GM18868 (cell line): ENCODE measurements around the gene PLA2G2D.

Experiments used
- ATAC-seq: cut with Tn5 transposase; IDR thresholded peaks from one replicate; pipeline ENCODE4 v1.9.1; 2021; ENCODE audit warnings: mild to moderate bottlenecking, moderate library complexity; ENCODE audit not compliant: unreplicated experiment

The PLA2G2D gene

GRCh38 chr1:20089328-20090077 is 29.8 kb downstream of the PLA2G2D start:
- no peak for ATAC-seq

- ATAC-seq, result no peak
Observed at GRCh38 chr1:20087668-20088067, 31.7 kb downstream of the PLA2G2D start.

DNA sequence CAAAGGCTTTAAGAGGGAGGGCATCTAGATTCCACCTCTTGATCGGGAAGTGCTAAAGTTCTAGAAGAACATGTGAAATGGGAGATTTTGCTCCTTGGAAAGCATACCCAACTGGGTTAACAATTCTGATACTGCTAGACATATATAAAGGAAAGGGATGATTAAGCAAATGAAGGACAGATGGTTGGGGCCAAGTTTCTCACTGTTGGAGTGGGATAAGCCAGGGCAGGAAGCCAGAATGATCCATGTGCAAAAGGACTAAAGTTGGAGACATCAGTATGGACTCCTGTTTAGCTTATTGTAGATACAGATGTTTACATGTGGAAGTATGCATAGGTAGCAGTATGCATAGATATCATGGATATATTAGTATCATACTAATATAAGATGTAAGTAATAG is 32.5 kb downstream of the PLA2G2D start:
- no peak for ATAC-seq

DNA sequence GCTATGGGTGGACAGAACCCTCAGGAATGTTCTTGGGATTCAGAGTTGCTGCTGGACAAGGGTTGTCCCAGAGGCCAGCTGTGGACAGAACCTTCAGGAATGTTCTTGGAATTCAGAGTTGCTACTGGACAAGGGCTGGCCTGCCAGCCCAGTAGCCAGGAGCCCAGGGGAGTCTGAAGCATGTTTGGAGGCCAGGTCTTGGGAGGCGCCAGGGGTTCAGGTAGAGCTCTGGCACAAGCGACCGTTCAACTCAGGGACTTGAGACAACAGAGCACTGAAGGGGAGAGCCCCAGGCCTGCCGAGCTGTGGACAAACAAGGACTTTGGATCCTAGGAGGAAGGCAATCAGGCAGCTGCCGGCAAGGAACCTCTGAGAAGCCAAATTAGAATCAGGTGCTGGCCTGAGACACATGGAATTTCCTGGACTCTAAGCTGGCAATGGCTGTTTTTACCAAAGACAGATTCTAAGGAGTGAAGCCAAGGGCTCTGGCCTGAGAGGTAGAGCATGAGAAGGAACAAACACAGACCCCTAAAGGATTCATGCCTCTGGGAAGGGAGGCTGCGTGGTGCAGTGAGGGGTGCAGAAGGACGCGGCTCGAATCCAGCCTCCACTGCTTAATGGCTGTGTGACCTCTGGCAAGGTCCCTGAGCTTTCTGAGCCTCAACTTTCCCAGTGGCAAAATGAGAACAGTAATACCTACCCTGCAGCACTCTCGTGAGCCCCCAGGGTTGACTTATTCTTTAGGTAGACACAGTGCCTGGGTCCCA is 36.0 kb downstream of the PLA2G2D start:
- no peak for ATAC-seq

GRCh38 chr1:20082772-20083171 is 36.6 kb downstream of the PLA2G2D start:
- no peak for ATAC-seq

- ATAC-seq, result no peak
Observed at GRCh38 chr1:20081353-20081810, 38.0 kb downstream of the PLA2G2D start.

DNA sequence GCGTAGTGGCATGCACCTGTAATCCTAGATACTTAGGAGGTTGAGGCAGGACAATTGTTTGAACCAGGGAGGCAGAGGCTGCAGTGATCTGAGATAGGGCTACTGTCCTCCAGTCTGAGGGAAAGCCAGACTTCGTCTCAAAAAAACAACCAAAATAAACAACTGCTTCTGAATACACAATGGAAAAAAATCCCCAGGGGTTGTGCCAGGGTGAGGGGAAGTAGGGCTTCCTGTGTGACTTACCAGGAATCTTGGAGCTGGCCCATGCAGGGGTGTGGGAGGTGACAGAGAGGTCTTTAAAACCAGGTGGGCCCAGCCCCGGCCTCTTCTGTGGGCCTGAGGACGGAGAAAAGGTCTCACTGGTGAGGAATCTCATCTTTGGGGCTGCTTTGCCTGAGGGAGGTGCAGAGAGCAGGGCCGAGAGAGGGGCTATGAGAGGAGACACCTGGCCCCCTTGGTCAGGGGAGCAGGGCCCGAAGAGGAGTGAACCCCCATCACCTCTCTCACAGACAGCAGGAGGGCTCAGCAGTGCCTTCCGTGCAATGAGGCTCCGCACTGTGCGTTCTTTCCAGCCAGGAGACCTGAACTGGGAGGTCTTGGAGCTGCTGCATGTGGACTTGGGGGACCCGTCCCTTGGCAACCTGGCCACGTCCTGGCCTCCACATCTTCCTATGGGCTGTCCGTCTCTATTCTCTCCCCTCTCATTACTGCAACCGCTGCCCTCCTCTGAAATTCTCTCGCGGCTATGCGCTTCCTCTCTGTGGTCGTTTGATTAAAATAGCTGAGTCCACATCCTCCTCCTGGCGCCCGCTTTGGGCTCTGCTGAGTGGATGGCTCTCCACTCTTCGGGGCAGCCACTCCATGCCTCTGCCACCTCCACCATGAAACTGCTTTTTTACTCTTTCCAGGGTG is 38.6 kb downstream of the PLA2G2D start:
- ATAC-seq, result peak; percentile 49

DNA sequence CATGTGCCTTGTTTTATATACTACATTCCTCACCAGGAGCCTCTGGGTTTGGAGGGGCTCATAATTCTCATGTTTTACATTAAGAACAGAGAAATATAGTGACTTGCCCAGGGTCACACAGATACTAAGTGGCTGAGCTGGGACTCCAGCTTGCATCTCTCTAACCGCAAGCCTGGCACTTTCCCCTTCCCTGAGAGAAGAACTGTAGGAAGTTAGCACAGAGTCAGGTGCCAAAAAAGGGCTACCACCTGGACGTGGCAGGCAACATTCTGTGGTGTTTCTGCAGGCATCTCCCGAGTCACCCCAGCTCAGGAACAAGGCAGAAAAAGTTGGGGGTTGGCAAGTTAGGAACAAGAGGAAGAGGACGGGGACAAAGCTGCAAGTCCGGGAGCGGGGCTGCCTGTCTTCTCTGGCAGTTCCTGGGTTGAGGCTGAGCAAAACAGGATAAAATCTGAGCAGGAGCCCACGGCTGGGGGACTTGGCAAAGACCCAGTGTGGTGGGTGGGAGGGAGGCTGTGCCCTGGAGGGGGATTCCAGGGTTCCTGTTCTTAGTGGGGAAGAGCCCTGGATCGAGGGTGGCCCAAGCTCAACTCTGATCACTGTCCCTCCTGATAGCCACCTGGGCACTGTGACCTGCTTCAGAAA is 39.6 kb downstream of the PLA2G2D start:
- ATAC-seq, result no peak

- no peak for ATAC-seq
Observed at GRCh38 chr1:20078711-20079110, 40.6 kb downstream of the PLA2G2D start.

GRCh38 chr1:20078171-20078651 is 41.1 kb downstream of the PLA2G2D start:
- ATAC-seq, result peak; percentile 48

GRCh38 chr1:20076710-20077461 is 42.5 kb downstream of the PLA2G2D start:
- no peak for ATAC-seq

DNA sequence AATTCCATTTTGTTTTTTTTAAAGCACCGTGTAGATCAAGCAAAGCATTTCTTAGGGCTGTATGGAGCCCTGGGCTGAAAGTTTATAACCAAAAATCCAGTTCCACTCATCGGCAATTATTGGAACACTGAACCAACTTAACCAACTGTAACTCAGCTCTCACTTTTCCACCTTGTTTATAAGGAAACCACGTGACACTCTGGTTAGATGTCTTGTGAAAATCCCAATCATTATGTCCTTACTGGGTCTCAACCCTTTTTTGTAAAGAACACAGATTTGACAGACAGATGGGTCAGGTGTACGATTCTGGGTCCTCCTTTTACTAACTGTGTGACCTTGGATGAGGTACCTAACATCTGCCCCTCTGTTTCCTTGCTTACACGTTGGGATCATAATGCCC is 43.1 kb downstream of the PLA2G2D start:
- no peak for ATAC-seq

DNA sequence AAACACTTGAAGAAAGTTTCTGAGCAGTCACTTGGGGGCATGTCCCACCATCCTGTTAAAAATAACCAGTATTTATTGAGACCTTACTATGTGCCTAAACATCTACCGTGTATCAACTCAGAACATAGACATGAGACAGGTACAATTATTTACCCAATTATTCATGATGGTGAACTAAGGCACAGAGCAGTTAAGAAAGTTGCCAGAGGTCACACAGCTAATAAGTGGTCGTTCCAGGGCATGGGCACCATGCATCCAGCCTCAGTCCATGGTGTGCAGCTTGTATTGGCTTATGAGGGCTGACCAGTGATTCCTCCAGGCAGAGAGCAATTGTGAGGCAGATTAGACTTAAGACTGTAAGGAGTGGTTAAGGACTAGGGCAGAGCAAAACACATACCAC is 44.0 kb downstream of the PLA2G2D start:
- ATAC-seq, result no peak

- no peak for ATAC-seq
Observed at GRCh38 chr1:20074725-20075171, 44.6 kb downstream of the PLA2G2D start.

GRCh38 chr1:20074055-20074724 is 45.1 kb downstream of the PLA2G2D start:
- ATAC-seq, result no peak

DNA sequence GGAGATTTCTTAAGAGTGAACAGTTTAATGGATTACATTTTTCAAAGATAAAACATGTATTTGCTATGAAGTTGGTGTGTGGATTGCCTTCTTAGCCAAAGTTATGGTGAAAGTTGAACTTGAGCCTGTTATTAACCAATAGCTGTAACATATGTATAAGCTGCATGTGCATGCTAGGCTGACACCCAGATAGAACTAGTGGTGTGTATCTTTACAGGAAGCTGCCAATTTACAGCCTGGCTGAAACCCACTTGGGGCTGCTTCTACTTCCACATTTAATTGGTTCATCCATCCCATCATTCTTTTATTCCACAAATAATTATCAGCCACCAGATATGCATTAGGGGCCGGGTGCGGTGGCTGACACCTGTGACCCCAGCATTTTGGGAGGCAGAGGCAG is 46.1 kb downstream of the PLA2G2D start:
- ATAC-seq, result no peak

GRCh38 chr1:20072771-20073170 is 46.6 kb downstream of the PLA2G2D start:
- ATAC-seq, result no peak

DNA sequence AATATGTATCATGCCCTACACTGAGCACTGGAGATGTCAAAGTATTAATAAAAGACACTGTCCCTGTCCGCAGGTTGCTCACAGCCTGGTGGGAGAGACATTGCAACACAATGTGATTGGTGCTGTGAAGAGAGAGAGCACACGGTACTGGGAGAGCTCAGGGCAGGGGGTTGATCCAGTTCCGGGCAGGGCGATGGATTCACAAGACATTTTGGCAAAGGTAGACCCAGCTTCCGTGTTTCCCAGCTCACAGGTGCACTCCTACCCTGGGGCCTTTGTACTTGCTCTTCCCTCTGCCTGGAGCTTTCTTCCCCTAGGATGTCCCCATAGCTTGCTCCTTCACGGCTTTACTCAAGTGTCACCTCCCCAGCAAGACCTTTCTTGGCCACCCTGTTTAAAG is 47.9 kb downstream of the PLA2G2D start:
- ATAC-seq, result no peak

- ATAC-seq, result no peak
Observed at GRCh38 chr1:20070357-20070756, 49.0 kb downstream of the PLA2G2D start.
